Measurements from ENCODE around the gene SORBS1.

SORBS1 gene

DNA sequence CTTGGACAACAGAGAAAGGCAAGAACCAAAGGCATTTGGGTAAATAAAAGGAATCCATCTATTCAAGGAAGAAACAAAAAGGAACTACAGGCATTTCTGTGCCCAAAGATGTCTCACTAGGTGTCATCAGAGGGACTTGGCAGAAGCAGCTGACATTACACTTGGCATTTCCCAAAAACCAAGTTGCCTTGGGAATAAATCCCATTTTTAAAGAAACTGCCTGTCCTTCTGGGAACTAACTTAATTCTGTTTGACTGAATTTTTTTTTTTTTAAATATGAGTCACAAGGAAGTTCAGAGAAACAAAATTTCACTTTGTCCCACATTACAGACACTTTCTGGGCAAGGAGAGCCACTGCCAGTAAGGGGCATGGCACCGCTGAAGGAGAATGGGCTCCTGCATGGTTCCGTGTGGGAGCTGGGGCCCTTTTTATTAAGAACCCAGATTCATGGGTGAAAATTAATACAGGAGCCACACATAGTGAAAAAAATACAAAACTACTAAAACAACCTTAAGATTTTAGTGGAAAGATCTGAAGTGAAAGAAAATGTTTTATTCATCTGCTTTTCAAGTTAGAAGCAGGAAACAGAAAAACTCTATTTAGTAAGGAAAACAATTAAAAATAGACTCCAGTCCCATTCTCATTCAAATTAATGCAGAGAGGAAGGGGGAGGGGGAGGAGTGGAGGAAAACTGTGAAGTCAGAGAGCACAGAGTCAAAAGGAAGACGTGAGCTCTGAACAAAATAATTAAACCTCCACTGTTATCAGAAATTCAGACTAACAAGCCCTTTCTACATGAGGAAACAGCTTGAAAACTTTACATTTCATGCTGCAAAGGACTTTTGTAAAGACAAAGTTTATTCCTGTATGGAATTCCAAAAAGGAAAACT lies 151.9 kb downstream of the SORBS1 start:
- DNase-seq (ENCODE audit: low read depth), result no peak

GRCh38 chr10:95408148-95408960 lies 152.8 kb downstream of the SORBS1 start:
- no peak for DNase-seq (ENCODE audit: low read depth)

DNA sequence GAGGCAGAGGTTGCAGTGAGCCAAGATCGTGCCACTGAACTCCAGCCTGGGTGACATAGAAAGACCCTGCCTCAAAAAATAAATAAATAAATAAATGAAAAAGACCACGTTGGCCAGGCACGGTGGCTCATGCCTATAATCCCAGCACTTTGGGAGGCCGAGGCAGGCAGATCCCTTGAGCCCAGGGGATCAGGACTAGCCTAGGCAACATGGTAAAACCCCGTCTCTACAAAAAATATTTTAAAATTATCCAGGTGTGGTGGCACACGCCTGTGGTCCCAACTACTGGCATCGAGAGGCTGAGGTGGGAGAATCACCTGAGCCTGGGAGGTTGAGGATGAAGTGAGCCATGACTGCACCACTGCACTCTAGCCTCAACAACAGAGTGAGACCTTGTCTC lies 153.6 kb downstream of the SORBS1 start:
- no peak for DNase-seq (ENCODE audit: low read depth)

- DNase-seq (ENCODE audit: low read depth), result no peak
Observed at GRCh38 chr10:95406651-95407280, 154.4 kb downstream of the SORBS1 start.

- no peak for DNase-seq (ENCODE audit: low read depth)
Observed at GRCh38 chr10:95405655-95406054, 155.5 kb downstream of the SORBS1 start.

DNA sequence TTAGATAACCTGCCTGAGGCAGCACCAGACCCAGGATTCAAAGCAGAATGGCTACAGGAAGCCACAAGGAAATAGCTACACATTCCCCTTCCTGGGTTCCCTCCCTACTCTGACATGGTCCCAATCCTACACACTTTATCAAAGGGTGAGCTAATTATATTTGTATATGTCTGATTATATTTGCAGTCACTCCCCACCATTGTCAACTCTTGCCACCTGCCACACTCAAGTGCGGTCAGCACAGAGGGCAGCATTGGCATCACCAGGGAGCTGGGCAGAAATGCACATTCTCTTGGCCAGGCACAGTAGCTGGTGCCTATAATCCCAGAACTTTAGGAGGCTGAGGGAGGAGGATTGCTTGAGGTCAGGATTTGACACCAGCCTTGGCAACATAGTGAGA lies 156.3 kb downstream of the SORBS1 start:
- no peak for DNase-seq (ENCODE audit: low read depth)

GRCh38 chr10:95404462-95404858 lies 156.7 kb downstream of the SORBS1 start:
- no peak for DNase-seq (ENCODE audit: low read depth)

DNA sequence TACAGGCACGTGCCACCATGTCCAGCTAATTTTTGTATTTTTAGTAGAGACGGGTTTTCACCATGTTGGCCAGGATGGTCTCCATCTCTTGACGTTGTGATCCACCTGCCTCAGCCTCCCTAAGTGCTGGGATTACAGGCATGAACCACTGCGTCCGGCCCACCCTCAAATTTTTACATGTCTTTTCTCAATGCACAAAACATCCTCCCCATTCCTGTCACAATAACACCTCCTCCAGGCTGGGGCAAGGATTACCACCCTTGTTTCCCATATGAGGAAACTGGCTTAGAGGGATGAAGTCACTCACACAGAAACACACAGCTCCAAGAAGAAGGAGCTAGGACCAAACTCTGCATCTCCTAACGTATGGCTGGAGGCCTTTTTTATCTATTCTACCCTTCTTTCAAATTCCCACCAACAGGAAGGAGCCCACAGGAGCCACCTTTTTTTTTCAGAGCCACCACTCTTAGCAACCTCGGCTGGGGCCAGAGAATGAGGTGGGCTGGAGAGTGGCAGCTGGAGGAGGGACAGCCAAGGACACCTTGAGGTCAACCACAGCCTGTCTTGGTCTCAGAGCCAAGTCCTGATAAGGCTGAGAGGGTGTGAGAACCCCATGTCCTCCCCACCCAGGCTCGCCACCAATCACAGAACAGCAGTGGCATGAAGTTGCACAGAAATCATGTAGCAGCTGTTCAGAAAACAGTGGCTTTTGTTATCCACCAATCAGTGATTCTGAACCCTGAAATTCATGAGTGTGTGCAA lies 157.3 kb downstream of the SORBS1 start:
- no peak for DNase-seq (ENCODE audit: low read depth)

- no peak for DNase-seq (ENCODE audit: low read depth)
Observed at GRCh38 chr10:95401704-95402469, 159.3 kb downstream of the SORBS1 start.

DNA sequence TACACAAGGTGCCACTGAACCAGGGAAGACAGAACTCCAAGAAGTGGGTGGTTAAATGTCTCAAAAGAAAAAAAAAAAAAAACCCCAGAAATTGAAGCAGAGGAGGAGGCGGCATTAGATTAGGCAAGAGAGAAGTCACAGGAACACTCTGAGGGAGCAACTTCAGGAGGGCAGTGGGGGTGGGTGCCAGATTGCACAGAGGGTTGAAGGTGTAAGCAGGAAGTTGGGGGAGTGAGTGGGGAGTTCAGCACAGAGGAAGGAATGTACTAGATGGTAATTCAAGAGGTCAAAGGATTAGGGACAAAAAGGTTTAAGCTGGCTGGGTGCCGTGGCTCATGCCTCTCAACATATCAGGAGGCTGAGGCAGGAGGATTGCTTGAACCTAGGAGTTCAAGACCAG lies 160.4 kb downstream of the SORBS1 start:
- DNase-seq (ENCODE audit: low read depth), result peak; percentile 2

DNA sequence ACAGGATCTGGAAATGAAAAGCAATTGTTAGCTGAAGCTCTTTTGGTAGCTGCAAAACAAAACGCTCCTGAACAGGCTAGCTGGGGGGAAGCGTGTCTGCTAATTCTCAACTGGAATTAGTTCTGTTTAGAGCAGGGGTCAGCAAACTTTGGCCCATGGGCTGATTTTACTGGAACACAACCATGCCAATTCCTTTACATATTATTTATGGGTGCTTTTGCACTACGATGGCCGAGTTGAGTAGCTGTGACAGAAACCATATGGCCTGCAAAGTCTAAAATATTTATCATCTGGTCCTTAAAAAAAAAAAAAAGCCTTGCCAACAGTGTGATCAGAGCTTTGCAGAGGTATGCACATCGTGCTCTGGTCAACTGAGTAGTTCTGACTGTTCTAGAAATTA lies 162.0 kb downstream of the SORBS1 start:
- no peak for DNase-seq (ENCODE audit: low read depth)

- no peak for DNase-seq (ENCODE audit: low read depth)
Observed at GRCh38 chr10:95397747-95398146, 163.4 kb downstream of the SORBS1 start.

DNA sequence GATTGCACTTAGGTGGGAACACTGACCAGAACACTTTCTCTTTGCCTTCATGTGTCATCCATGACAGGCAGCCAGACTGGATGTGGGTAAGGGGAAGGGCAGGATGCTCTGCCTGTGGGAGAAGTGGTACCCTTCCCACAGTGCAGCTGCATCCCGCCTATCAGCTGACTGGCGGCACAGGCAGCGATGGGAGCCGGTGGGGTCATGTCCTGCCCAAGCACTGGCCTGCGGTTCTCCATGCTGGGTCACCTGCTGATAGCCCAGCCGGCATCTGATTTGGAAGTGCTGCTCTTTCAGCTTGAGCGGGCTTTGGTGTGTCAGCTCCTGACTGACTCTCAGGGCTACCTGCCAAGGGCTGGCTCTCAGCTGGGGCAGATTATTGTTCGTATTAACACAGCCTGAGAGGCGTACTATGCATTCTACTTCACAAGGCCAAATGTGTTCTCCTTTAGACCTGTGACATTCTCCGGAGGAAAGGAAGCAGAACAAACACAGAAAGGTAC lies 165.2 kb downstream of the SORBS1 start:
- DNase-seq (ENCODE audit: low read depth), result no peak

GRCh38 chr10:95394161-95394880 lies 166.8 kb downstream of the SORBS1 start:
- DNase-seq (ENCODE audit: low read depth), result no peak

DNA sequence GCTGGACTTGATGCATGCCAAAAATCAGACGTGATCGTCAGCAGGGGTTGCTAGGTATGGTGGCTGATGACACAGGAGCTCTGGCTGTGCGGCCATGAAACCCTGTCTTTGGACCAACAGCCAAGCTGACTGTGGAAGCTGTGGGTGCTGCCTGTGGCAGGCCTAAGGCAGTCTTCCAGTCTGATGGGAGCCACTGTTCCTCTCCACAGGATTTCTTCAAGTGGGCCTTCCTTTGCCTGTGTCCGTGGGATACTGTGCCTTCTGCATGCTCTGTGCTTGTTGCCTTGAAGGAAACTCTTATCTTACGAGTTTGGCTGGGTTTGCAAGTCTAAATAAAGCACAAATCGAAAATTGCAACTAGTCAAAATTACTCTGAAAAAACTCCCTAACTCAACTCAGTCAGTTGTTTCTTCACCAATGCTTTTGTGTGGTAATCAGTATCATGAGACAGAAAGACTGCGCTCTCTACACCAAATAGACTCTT lies 168.4 kb downstream of the SORBS1 start:
- DNase-seq (ENCODE audit: low read depth), result no peak

DNA sequence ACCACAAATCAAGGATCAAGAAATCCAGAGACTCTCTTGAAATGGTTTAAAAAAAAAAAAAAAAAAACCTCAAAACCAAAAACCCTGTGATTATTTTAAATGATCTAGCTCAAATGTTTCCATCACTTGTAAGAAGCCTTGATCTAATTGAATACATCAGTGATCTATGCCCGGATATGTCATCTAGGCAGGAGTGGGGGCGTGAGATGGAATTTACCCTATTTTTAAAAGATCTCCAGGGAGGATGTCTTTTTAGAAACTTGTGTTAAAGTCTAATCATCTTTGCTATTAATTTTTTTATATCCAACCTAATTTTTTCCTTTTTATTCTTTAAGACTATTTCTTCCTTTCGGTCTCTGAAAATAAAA lies 169.0 kb downstream of the SORBS1 start:
- no peak for DNase-seq (ENCODE audit: low read depth)

DNA sequence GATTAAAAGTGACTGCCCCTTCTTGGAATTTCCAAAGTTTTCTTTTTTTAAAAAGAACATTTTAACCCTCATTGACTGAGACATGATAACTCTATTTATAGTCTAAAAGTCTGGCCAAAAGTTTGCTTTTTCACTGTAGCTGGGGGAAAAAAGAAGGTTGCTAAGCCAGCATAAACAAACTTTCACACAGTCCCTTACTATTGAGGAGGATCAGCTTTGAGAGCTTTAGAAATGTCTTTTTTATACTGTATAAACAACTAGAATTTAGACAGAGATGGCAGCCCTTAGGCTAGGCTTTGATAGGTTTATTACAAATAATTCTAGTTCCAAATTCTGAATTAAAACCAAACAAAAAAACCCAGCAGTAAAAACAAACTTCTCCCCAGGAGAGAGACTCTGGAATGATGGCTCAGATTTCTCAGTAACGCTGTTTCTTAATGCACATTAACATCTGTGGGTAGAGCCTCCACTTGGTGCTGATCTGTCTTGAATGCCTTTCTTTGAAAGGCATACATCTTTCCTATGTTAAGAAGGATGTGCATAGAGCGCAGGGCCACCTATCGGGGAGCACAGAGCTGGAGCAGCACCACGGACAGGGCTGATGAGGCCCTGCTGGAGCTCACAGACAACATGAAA lies 169.5 kb downstream of the SORBS1 start:
- peak; percentile 62 for DNase-seq (ENCODE audit: low read depth)

DNA sequence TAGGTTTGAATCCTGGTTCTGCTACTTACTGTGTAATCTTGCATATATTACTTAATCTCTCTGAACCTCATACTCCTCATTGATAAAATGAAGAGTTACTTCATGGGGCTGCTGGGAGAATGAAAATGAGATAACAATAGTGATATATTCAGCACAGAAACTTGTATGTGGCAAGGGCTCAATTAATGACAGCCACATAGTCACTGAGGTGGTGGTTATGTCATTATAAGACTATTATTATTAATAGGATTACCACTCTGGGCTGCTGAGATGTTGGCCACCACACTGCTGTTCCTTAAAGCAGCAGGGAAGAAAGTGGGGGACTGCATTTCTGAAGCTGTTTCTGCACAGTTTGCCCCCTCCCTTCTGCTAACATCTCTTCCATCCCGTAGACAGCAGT lies 170.0 kb downstream of the SORBS1 start:
- no peak for DNase-seq (ENCODE audit: low read depth)

- DNase-seq (ENCODE audit: low read depth), result no peak
Observed at GRCh38 chr10:95389982-95390381, 171.2 kb downstream of the SORBS1 start.

DNA sequence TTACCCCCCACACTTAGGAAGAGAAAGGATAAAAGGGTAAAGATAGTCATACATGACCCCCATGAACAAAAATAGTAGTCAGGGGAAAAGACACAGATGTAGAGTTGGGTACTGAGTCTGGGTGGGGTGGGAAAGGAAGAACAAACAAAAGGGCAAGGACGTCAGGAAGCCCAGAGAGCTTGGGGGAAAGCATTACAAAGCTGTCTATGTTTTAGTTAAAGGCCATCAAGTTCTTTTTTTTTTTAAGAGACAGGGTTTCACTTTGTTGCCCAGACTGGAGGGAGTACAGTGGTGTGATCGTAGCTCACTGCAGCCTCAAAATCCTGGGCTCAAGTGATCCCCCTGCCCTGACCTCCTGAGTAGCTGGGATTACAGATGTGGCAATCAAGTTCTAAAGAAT lies 172.0 kb downstream of the SORBS1 start:
- no peak for DNase-seq (ENCODE audit: low read depth)

Data from amniotic epithelial cell (primary cell).